Small intestine (tissue), 7 donors: ENCODE data around the gene EIPR1. TPM values are rescaled to one million over a fixed set of nuclear protein-coding genes. Genes with fewer than 3 reads are reported as not detected.

Source experiments
- DNase-seq, 2 donors: peaks; one replicate each; pipeline versions ENCODE4 v3.0.0 to v3.0.0-alpha.2; 2013
- FAIRE-seq: peaks from 2 replicates; lab custom pipeline; 2012; peaks lifted over from hg19 to GRCh38; lab: Jason Lieb, UNC
- H3K27ac ChIP-seq, 3 donors: one replicate each; pipeline ENCODE4 v1.5.1; 2013; ENCODE audit warnings: low read length in 2 of 3, mild to moderate bottlenecking in 2 of 3, control low read depth in 1 of 3, inconsistent platforms in 1 of 3, low read depth in 1 of 3, moderate library complexity in 1 of 3
- H3K27me3 ChIP-seq, 3 donors: one replicate each; pipeline ENCODE4 v1.6.1; 2013; ENCODE audit warnings: low read length in 3 of 3, inconsistent platforms in 1 of 3; ENCODE audit not compliant: control insufficient read depth in 3 of 3, insufficient read depth in 3 of 3
- H3K36me3 ChIP-seq, 3 donors: one replicate each; pipeline ENCODE4 v1.6.1; 2013; ENCODE audit warnings: low read length in 3 of 3, inconsistent platforms in 1 of 3, low read depth in 1 of 3, mild to moderate bottlenecking in 1 of 3, moderate library complexity in 1 of 3; ENCODE audit not compliant: control insufficient read depth in 3 of 3, insufficient read depth in 2 of 3
- H3K4me1 ChIP-seq, 3 donors: one replicate each; pipeline ENCODE4 v1.6.1; 2013; ENCODE audit warnings: low read length in 2 of 3, inconsistent platforms in 1 of 3, low read depth in 1 of 3, mild to moderate bottlenecking in 1 of 3, moderate library complexity in 1 of 3; ENCODE audit not compliant: control insufficient read depth in 3 of 3, insufficient read depth in 2 of 3
- H3K4me3 ChIP-seq, 3 donors: one replicate each; pipeline ENCODE4 v1.5.1; 2013; ENCODE audit warnings: low read length in 3 of 3, control low read depth in 1 of 3, inconsistent platforms in 1 of 3, low read depth in 1 of 3, mild to moderate bottlenecking in 1 of 3, moderate library complexity in 1 of 3
- H3K9me3 ChIP-seq, 2 donors: one replicate each; pipeline ENCODE4 v1.6.1; 2013; ENCODE audit warnings: low read depth in 1 of 2, low read length in 1 of 2; ENCODE audit not compliant: control insufficient read depth in 2 of 2, insufficient read depth in 1 of 2
- WGBS, 3 donors: extraction: QIAGEN DNeasy Blood & Tissue Kit; methylation state at CpG; one replicate each; pipeline ENCODE4 v1.1.7; 2013; 5-methylcytosine and 5-hydroxymethylcytosine counted together
- polyA plus RNA-seq, 4 donors: library from polyadenylated mRNA; stranded (reverse) in 3 of 4; unstranded in 1 of 4; fragments of 200-250 nt in 3 of 4; fragments of 120-200 nt in 1 of 4; gene quantifications; one replicate each; pipeline versions ENCODE4 v1.2.1 to v1.2.3, GENCODE V29; 2013
- donor health status: healthy with polysubstance abuse.
- donor health status: control.
- donor health status: control.
- donor health status: Bipolar disorder and iron deficiency.
- donor health status: healthy.

Gene EIPR1
- polyA plus RNA-seq, 4 donors = 16.8 to 28.5 (median 19.5) TPM

- H3K4me3 ChIP-seq = no peak overlapping the region
- H3K27ac ChIP-seq = no peak overlapping the region
- 78 to 88% (median 87%) methylated on average over 20 of the region's 20 CpGs for WGBS, 3 donors
- H3K9me3 ChIP-seq = no peaks in the 10 kb centered on the region
- H3K36me3 ChIP-seq = peaks cover 4 to 67% (median 9%) of the 10 kb centered on the region in 3 donors
- H3K27me3 ChIP-seq = no peaks in the 10 kb centered on the region
- FAIRE-seq = no peak
- no peak for DNase-seq
- no peaks in the 10 kb centered on the region for H3K4me1 ChIP-seq
These were observed 183.9 kb downstream of the EIPR1 start for GRCh38 chr2:3193443-3194330.

- Histone ChIP-seq H3K27ac (no peak overlapping the region), H3K36me3 (peaks cover 4 to 75% (median 12%) of the 10 kb centered on the region in 3 donors), H3K4me3 (no peak overlapping the region), H3K9me3 (no peaks in the 10 kb centered on the region), H3K27me3 (no peaks in the 10 kb centered on the region), H3K4me1 (no peaks in the 10 kb centered on the region)
- WGBS, 3 donors = 91 to 97% (median 94%) methylated on average over 7 of the region's 7 CpGs
- FAIRE-seq = no peak
- no peak for DNase-seq
These were observed 184.7 kb downstream of the EIPR1 start for GRCh38 chr2:3192920-3193319.

- H3K27ac ChIP-seq = no peak overlapping the region
- 96 to 98% (median 97%) methylated on average over 17 of the region's 17 CpGs for WGBS, 3 donors
- no peak overlapping the region for H3K4me3 ChIP-seq
- no peaks in the 10 kb centered on the region for H3K9me3 ChIP-seq
- FAIRE-seq (no peak), DNase-seq (no peak)
- H3K4me1 ChIP-seq = no peaks in the 10 kb centered on the region
- no peaks in the 10 kb centered on the region for H3K27me3 ChIP-seq
- H3K36me3 ChIP-seq = peaks cover 4 to 72% (median 12%) of the 10 kb centered on the region in 3 donors
These were observed 185.3 kb downstream of the EIPR1 start for GRCh38 chr2:3192281-3192818.

- 89 to 100% (median 99%) methylated on average over 7 to 8 of the region's 8 CpGs for WGBS, 3 donors
- DNase-seq = no peak
- H3K36me3 ChIP-seq = peaks cover 4 to 69% (median 5%) of the 10 kb centered on the region in 3 donors
- no peaks in the 10 kb centered on the region for H3K27me3 ChIP-seq
- no peak overlapping the region for H3K27ac ChIP-seq
- H3K4me3 ChIP-seq = no peak overlapping the region
- FAIRE-seq = no peak
- peaks cover 0 to 8% of the 10 kb centered on the region in 2 donors for H3K9me3 ChIP-seq
- no peaks in the 10 kb centered on the region for H3K4me1 ChIP-seq
These were observed 187.7 kb downstream of the EIPR1 start for GRCh38 chr2:3189961-3190360.

GRCh38 chr2:3189076-3189591, 188.5 kb downstream of the EIPR1 start:
- peaks cover 4 to 66% (median 5%) of the 10 kb centered on the region in 3 donors for H3K36me3 ChIP-seq
- no peak for FAIRE-seq

DNA sequence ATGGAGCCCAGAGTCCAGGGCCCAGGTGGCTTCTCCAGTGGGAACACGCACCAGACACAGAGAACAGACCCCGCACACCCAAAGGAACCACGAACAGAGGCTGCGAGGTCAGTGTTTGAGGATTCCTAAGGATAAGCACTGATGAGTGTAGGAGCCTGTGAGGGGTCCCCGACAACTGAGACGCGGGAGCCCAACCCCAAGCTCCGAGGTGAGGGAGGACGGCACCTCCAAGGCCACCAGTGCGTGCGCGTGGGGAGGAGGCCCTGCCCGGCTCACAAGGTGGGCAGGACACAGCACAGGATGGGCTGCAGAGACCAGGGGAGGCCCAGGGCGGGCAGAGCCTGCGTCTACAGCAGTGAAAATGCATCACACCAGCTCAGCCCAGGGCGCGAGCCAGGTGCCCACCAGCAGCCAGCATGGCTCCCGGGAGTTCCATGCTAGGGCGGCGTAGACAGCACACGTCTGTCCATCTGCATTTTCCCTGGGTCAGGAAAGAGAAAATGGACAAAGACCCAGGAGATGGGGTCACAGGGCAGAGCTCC, 189.1 kb downstream of the EIPR1 start:
- Histone ChIP-seq H3K4me3 (no peak overlapping the region), H3K9me3 (peaks cover 0 to 8% of the 10 kb centered on the region in 2 donors), H3K36me3 (peaks cover 4 to 68% (median 5%) of the 10 kb centered on the region in 3 donors), H3K27me3 (no peaks in the 10 kb centered on the region), H3K27ac (no peak overlapping the region), H3K4me1 (no peaks in the 10 kb centered on the region)
- DNase-seq = no peak
- 96 to 98% (median 97%) methylated on average over 21 of the region's 21 CpGs for WGBS, 3 donors
- no peak for FAIRE-seq

More at GRCh38 chr2:3189076-3189591, 188.5 kb downstream of the EIPR1 start:
- DNase-seq = no peak
- H3K27ac ChIP-seq = no peak overlapping the region
- H3K27me3 ChIP-seq = no peaks in the 10 kb centered on the region
- WGBS, 3 donors = 88 to 90% (median 88%) methylated on average over 26 of the region's 26 CpGs
- no peaks in the 10 kb centered on the region for H3K4me1 ChIP-seq
- H3K9me3 ChIP-seq = peaks cover 0 to 8% of the 10 kb centered on the region in 2 donors
- no peak overlapping the region for H3K4me3 ChIP-seq

DNA sequence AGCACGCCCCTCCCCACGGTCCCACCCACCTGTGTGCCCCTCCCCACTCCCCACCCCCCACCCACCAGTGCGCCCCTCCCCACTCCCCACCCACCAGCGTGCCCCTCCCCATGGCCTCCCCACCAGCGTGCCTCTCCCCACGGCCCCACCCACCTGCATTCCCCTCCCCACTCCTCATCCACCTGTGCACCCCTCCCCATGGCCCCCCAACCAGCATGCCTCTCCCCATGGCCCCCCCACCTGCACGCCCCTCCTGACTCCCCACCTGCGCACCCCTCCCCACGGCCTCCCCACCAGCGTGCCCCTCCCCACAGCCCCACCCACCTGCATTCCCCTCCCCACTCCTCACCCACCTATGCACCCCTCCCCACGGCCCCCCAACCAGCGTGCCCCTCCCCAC, 190.2 kb downstream of the EIPR1 start:
- Histone ChIP-seq H3K36me3 (peaks cover 4 to 63% (median 5%) of the 10 kb centered on the region in 3 donors), H3K4me3 (no peak overlapping the region), H3K27ac (no peak overlapping the region), H3K9me3 (peaks cover 0 to 8% of the 10 kb centered on the region in 2 donors), H3K4me1 (no peaks in the 10 kb centered on the region), H3K27me3 (no peaks in the 10 kb centered on the region)
- 88 to 90% (median 90%) methylated on average over 8 to 12 of the region's 12 CpGs for WGBS, 3 donors
- FAIRE-seq (no peak), DNase-seq (no peak)

DNA sequence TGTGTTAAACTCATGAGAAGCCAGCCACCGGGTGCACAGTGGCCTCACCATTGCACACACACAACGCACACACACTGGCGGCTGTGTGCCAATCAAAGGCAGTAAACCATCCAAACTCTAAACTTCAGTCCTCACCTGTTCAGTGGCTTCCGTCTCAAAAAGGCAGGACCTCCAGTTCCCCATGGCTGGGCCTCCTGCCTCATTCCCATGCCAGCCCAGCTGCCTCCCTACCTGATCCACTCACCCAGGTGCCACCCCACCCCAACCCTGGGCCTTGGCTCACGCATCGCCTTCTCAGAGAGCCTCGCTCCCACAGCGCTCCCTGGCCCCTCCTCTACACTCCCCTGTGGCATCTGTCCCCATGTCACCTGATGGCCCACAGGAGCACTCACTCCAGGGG, 190.9 kb downstream of the EIPR1 start:
- no peaks in the 10 kb centered on the region for H3K4me1 ChIP-seq
- H3K27me3 ChIP-seq = no peaks in the 10 kb centered on the region
- DNase-seq (no peak), FAIRE-seq (no peak)
- no peak overlapping the region for H3K4me3 ChIP-seq
- H3K27ac ChIP-seq = no peak overlapping the region
- H3K9me3 ChIP-seq = peaks cover 0 to 8% of the 10 kb centered on the region in 2 donors
- whole genome bisulfite sequencing, 3 donors = 95 to 98% (median 97%) methylated on average over 8 of the region's 8 CpGs
- H3K36me3 ChIP-seq = peaks cover 4 to 56% (median 5%) of the 10 kb centered on the region in 3 donors
